ENCODE data around the gene NOSTRIN. TPM values are rescaled to one million over a fixed set of nuclear protein-coding genes. Genes with fewer than 3 reads are reported as not detected.

The NOSTRIN gene
- total RNA-seq, 1 donor from 2014 or later: 0.42 TPM

GRCh38 chr2:168793596-168793995 is 8.8 kb upstream of the NOSTRIN start:
- DNase-seq (ENCODE audit: low read depth): no peak
- TF ChIP-seq CTCF (IDR thresholded peaks at IDR 0.05; ENCODE audit: insufficient read depth, low read length, poor library complexity, severe bottlenecking): no peak
- no peaks in the 10 kb centered on the region for H3K36me3 ChIP-seq (ENCODE audit: control insufficient read depth, insufficient read depth, low read length)
- no peak overlapping the region for H3K4me3 ChIP-seq (ENCODE audit: low read depth, low read length)
- H3K27me3 ChIP-seq (ENCODE audit: control insufficient read depth, insufficient read depth, low read length): no peaks in the 10 kb centered on the region

- no peaks in the 10 kb centered on the region for H3K27me3 ChIP-seq (ENCODE audit: control insufficient read depth, insufficient read depth, low read length)
- no peak for TF ChIP-seq CTCF (IDR thresholded peaks at IDR 0.05; ENCODE audit: insufficient read depth, low read length, poor library complexity, severe bottlenecking)
- H3K36me3 ChIP-seq (ENCODE audit: control insufficient read depth, insufficient read depth, low read length): no peaks in the 10 kb centered on the region
- no peak for DNase-seq (ENCODE audit: low read depth)
- no peak overlapping the region for H3K4me3 ChIP-seq (ENCODE audit: low read depth, low read length)
Observed at GRCh38 chr2:168794968-168795367, 7.5 kb upstream of the NOSTRIN start.

GRCh38 chr2:168796090-168796577 is 6.3 kb upstream of the NOSTRIN start:
- no peak for DNase-seq (ENCODE audit: low read depth)
- no peaks in the 10 kb centered on the region for H3K27me3 ChIP-seq (ENCODE audit: control insufficient read depth, insufficient read depth, low read length)
- no peak overlapping the region for H3K4me3 ChIP-seq (ENCODE audit: low read depth, low read length)
- no peaks in the 10 kb centered on the region for H3K36me3 ChIP-seq (ENCODE audit: control insufficient read depth, insufficient read depth, low read length)
- no peak for TF ChIP-seq CTCF (IDR thresholded peaks at IDR 0.05; ENCODE audit: insufficient read depth, low read length, poor library complexity, severe bottlenecking)

GRCh38 chr2:168796583-168797285 is 5.7 kb upstream of the NOSTRIN start:
- Histone ChIP-seq H3K36me3 (ENCODE audit: control insufficient read depth, insufficient read depth, low read length) (no peaks in the 10 kb centered on the region), H3K4me3 (ENCODE audit: low read depth, low read length) (no peak overlapping the region), H3K27me3 (ENCODE audit: control insufficient read depth, insufficient read depth, low read length) (no peaks in the 10 kb centered on the region)
- DNase-seq (ENCODE audit: low read depth): no peak
- no peak for TF ChIP-seq CTCF (IDR thresholded peaks at IDR 0.05; ENCODE audit: insufficient read depth, low read length, poor library complexity, severe bottlenecking)

- TF ChIP-seq CTCF (IDR thresholded peaks at IDR 0.05; ENCODE audit: insufficient read depth, low read length, poor library complexity, severe bottlenecking): no peak
- H3K36me3 ChIP-seq (ENCODE audit: control insufficient read depth, insufficient read depth, low read length): no peaks in the 10 kb centered on the region
- no peak overlapping the region for H3K4me3 ChIP-seq (ENCODE audit: low read depth, low read length)
- H3K27me3 ChIP-seq (ENCODE audit: control insufficient read depth, insufficient read depth, low read length): no peaks in the 10 kb centered on the region
- no peak for DNase-seq (ENCODE audit: low read depth)
Observed at GRCh38 chr2:168797286-168797655, 5.2 kb upstream of the NOSTRIN start.

Data from kidney epithelial cell (primary cell).